Astrocyte (in vitro differentiated cells and primary cell): ENCODE measurements around the gene GPC5.

Source experiments
- EZH2 ChIP-seq: IDR thresholded peaks from 2 replicates; pipeline ENCODE4 v1.6.1; 2012; ENCODE audit warnings: mild to moderate bottlenecking, low read length, inconsistent platforms; ENCODE audit not compliant: insufficient read depth
- TF ChIP-seq, protein P1 (sequence below): IDR thresholded peaks from 2 replicates; pipeline ENCODE4 v1.5.1; 2011; ENCODE audit warnings: low read depth, mild to moderate bottlenecking, inconsistent platforms, low read length, moderate library complexity; ENCODE audit not compliant: insufficient read depth

DNA sequence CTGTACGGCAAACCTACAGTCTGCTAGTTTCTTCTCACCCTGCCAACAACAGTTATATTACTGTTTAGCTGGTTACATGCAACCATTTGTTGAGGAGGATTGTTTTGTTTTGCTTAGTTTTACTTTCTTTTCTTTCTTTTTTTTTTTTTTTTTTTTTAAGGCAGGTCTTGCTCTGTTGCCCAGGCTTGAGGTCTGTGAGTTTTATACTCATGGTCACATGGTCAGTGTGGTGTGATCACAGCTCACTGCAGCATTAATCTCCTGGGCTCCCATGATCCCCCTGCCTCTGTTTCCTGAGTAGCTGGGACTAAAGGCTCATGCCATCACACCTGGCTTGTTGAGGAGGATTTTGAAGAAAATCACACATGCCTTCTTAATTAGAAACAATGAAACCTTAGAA is 505.6 kb downstream of the GPC5 start:
- TF ChIP-seq, protein P1, sequence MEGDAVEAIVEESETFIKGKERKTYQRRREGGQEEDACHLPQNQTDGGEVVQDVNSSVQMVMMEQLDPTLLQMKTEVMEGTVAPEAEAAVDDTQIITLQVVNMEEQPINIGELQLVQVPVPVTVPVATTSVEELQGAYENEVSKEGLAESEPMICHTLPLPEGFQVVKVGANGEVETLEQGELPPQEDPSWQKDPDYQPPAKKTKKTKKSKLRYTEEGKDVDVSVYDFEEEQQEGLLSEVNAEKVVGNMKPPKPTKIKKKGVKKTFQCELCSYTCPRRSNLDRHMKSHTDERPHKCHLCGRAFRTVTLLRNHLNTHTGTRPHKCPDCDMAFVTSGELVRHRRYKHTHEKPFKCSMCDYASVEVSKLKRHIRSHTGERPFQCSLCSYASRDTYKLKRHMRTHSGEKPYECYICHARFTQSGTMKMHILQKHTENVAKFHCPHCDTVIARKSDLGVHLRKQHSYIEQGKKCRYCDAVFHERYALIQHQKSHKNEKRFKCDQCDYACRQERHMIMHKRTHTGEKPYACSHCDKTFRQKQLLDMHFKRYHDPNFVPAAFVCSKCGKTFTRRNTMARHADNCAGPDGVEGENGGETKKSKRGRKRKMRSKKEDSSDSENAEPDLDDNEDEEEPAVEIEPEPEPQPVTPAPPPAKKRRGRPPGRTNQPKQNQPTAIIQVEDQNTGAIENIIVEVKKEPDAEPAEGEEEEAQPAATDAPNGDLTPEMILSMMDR: no peak
- TF ChIP-seq EZH2: no peak
